ENCODE data around the gene FNDC7.
"Not testable (repeated sequence)": the region's sequence is repeated elsewhere in the genome, so short reads cannot be mapped to it uniquely, and the experiment has no call there.

The FNDC7 gene

GRCh38 chr1:108745980-108746381 lies 33.3 kb downstream of the FNDC7 start:
- no peak for DNase-seq

- DNase-seq = peak; percentile 78
Observed at GRCh38 chr1:108746382-108747170, 33.9 kb downstream of the FNDC7 start, which contains the start of gene STXBP3. Gene STXBP3 (plus strand): TSS chr1:108746674. CDS start chr1:108746738, 64 bp downstream.

- DNase-seq = no peak
Observed at GRCh38 chr1:108747171-108747850, 34.6 kb downstream of the FNDC7 start.

GRCh38 chr1:108747898-108748297 lies 35.2 kb downstream of the FNDC7 start:
- no peak for DNase-seq

GRCh38 chr1:108749081-108749480 lies 36.4 kb downstream of the FNDC7 start:
- DNase-seq = no peak

GRCh38 chr1:108750476-108751181 lies 37.9 kb downstream of the FNDC7 start:
- DNase-seq = no peak

GRCh38 chr1:108753363-108753762 lies 40.7 kb downstream of the FNDC7 start:
- no peak for DNase-seq

- no peak for DNase-seq
Observed at GRCh38 chr1:108758796-108759195, 46.1 kb downstream of the FNDC7 start.

GRCh38 chr1:108767115-108767514 lies 54.4 kb downstream of the FNDC7 start:
- no peak for DNase-seq

GRCh38 chr1:108767708-108768107 lies 55.0 kb downstream of the FNDC7 start:
- no peak for DNase-seq

GRCh38 chr1:108777839-108778238 lies 65.1 kb downstream of the FNDC7 start:
- DNase-seq = no peak

GRCh38 chr1:108779455-108779854 lies 66.7 kb downstream of the FNDC7 start:
- DNase-seq = no peak

- DNase-seq = no peak
Observed at GRCh38 chr1:108780937-108781574, 68.3 kb downstream of the FNDC7 start.

GRCh38 chr1:108781575-108781944 lies 68.9 kb downstream of the FNDC7 start:
- not testable (repeated sequence) for DNase-seq

- DNase-seq = no peak
Observed at GRCh38 chr1:108785264-108785663, 72.6 kb downstream of the FNDC7 start.

GRCh38 chr1:108785880-108786279 lies 73.2 kb downstream of the FNDC7 start:
- DNase-seq = no peak

GRCh38 chr1:108791790-108792189 lies 79.1 kb downstream of the FNDC7 start:
- DNase-seq = no peak

All from cortex of kidney (tissue), 1 donor.